Left colon (tissue), 2 donors: ENCODE results near the gene VWF. TPM values are rescaled to one million over a fixed set of nuclear protein-coding genes. Genes with fewer than 3 reads are reported as not detected.
A peak's percentile ranks its signal among the peaks of the same experiment; 100 is the strongest.

Experiments used
- ATAC-seq: fragments of 200-7000 bp; cut with Tn5 transposase; one replicate; pipeline ENCODE4 v1.9.1; 2020; ENCODE audit warnings: mild to moderate bottlenecking, moderate library complexity
- DNase-seq, 2 donors: peaks; one replicate each; pipeline ENCODE4 v3.0.0-alpha.2; 2020
- intact Hi-C, 2 donors: fragments of 100-400 bp; cut with DNase I in 1 of 2; cut with micrococcal nuclease in 1 of 2; formaldehyde crosslinking; loops; one replicate each; pipeline versions ENCODE4 v1.11.2 to v1.14.0; 2022; cut with DNase I, micrococcal nuclease
- total RNA-seq, 2 donors: library from RNA; stranded (reverse); fragmentation: NEBNext Ultra II Directional; extraction: Animal tissue kit (Norgen Biotek cat#: 25700); gene quantifications; one replicate each; pipeline ENCODE4 v1.2.1, GENCODE V29; 2021
- donor health status: DM: no; HTN: no; CAD: no.
- donor health status: DM: yes; HTN: yes; CAD: no.

Gene VWF
- total RNA-seq, 2 donors from 2014 or later, result 42.8 to 48.5 TPM

- no peak for ATAC-seq
- intact Hi-C loops, result no loop called here
Observed at GRCh38 chr12:5976711-5977110, 147.8 kb downstream of the VWF start.

GRCh38 chr12:5976196-5976595 is 148.3 kb downstream of the VWF start:
- no peak for ATAC-seq
- DNase-seq, result no peak
- intact Hi-C loops, result no loop called here

More at GRCh38 chr12:5976711-5977110, 147.8 kb downstream of the VWF start:
- DNase-seq, result no peak

GRCh38 chr12:5973461-5974115 is 150.9 kb downstream of the VWF start:
- intact Hi-C loops, result no loop called here
- DNase-seq (no peak), ATAC-seq (no peak)

- ATAC-seq (no peak), DNase-seq (no peak)
Observed at GRCh38 chr12:5972387-5972786, 152.1 kb downstream of the VWF start.

GRCh38 chr12:5971194-5971850 is 153.1 kb downstream of the VWF start:
- DNase-seq (no peak), ATAC-seq (no peak)
- intact Hi-C loops, result no loop called here

More at GRCh38 chr12:5972387-5972786, 152.1 kb downstream of the VWF start:
- intact Hi-C loops, result no loop called here

- ATAC-seq, result no peak
- intact Hi-C loops, result no loop called here
Observed at GRCh38 chr12:5969974-5970690, 154.3 kb downstream of the VWF start.

GRCh38 chr12:5969156-5969973 is 155.1 kb downstream of the VWF start:
- intact Hi-C loops, result no loop called here
- ATAC-seq, result no peak
- DNase-seq, result no peak

More at GRCh38 chr12:5969974-5970690, 154.3 kb downstream of the VWF start:
- no peak for DNase-seq

- DNase-seq, result no peak
- intact Hi-C loops, result no loop called here
Observed at GRCh38 chr12:5967645-5968415, 156.6 kb downstream of the VWF start.

GRCh38 chr12:5966486-5967095 is 157.9 kb downstream of the VWF start:
- intact Hi-C loops, result no loop called here
- ATAC-seq (no peak), DNase-seq (no peak)

More at GRCh38 chr12:5967645-5968415, 156.6 kb downstream of the VWF start:
- no peak for ATAC-seq

GRCh38 chr12:5965950-5966383 is 158.5 kb downstream of the VWF start:
- DNase-seq, result peak in 1 of 2 donors; percentile 51
- peak; percentile 79 for ATAC-seq

GRCh38 chr12:5964913-5965900 is 159.3 kb downstream of the VWF start:
- no peak for ATAC-seq
- DNase-seq, result no peak
- intact Hi-C loops, result no loop called here

More at GRCh38 chr12:5965950-5966383, 158.5 kb downstream of the VWF start:
- intact Hi-C loops, result no loop called here

GRCh38 chr12:5963515-5963914 is 161.0 kb downstream of the VWF start:
- intact Hi-C loops, result no loop called here
- no peak for ATAC-seq

GRCh38 chr12:5960783-5961182 is 163.7 kb downstream of the VWF start:
- DNase-seq (no peak), ATAC-seq (no peak)
- intact Hi-C loops, result no loop called here

More at GRCh38 chr12:5963515-5963914, 161.0 kb downstream of the VWF start:
- DNase-seq, result no peak

- DNase-seq (no peak), ATAC-seq (no peak)
- intact Hi-C loops, result no loop called here
Observed at GRCh38 chr12:5956987-5957386, 167.5 kb downstream of the VWF start.

- ATAC-seq, result no peak
- no peak for DNase-seq
- intact Hi-C loops, result no loop called here
Observed at GRCh38 chr12:5954661-5955060, 169.8 kb downstream of the VWF start.

- intact Hi-C loops, result no loop called here
- ATAC-seq (no peak), DNase-seq (no peak)
Observed at GRCh38 chr12:5953835-5954586, 170.5 kb downstream of the VWF start.
